Measurements from ENCODE around the gene SH3TC1.

- TF ChIP-seq CTCF (IDR thresholded peaks at IDR 0.05; ENCODE audit: low read depth, low read length, poor library complexity, severe bottlenecking) (no peak), EZH2phosphoT487 (IDR thresholded peaks at IDR 0.05; ENCODE audit: borderline replicate concordance, low read length) (no peak)
Observed at GRCh38 chr4:8222609-8223388, 23.7 kb downstream of the SH3TC1 start.
